Hepatocyte (in vitro differentiated cells): Measurements from ENCODE around the gene GAS2. TPM values are rescaled to one million over a fixed set of nuclear protein-coding genes. Genes with fewer than 3 reads are reported as not detected.

Experiments used
- DNase-seq: peaks from one replicate; pipeline ENCODE4 v3.0.0-alpha.2; 2016; ENCODE audit warnings: low spot score
- H2AFZ ChIP-seq: fragments of 200-600 bp; sonication (generic); 2 replicates; pipeline ENCODE4 v1.6.0; 2016; ENCODE audit warnings: antibody characterized with exemption, mild to moderate bottlenecking
- H3K27ac ChIP-seq: fragments of 200-600 bp; sonication (generic); 2 replicates; pipeline ENCODE4 v1.5.1; 2016; ENCODE audit warnings: mild to moderate bottlenecking
- H3K27me3 ChIP-seq: fragments of 200-600 bp; sonication (generic); 2 replicates; pipeline ENCODE4 v1.6.1; 2016
- H3K36me3 ChIP-seq: fragments of 200-600 bp; sonication (generic); replicated peaks from 2 replicates; pipeline ENCODE4 v1.5.1; 2016; ENCODE audit warnings: low read depth; ENCODE audit not compliant: insufficient read depth
- H3K4me1 ChIP-seq: fragments of 200-600 bp; sonication (generic); 2 replicates; pipeline ENCODE4 v1.5.1; 2016; ENCODE audit warnings: mild to moderate bottlenecking, moderate library complexity; ENCODE audit not compliant: insufficient read depth
- H3K4me2 ChIP-seq: fragments of 200-600 bp; sonication (generic); 2 replicates; pipeline ENCODE4 v1.6.0; 2016
- H3K4me3 ChIP-seq: fragments of 200-600 bp; sonication (generic); 2 replicates; pipeline ENCODE4 v1.5.1; 2016; ENCODE audit warnings: mild to moderate bottlenecking
- H3K79me2 ChIP-seq: fragments of 200-600 bp; sonication (generic); 2 replicates; pipeline ENCODE4 v1.6.0; 2017; ENCODE audit warnings: mild to moderate bottlenecking
- H3K9me2 ChIP-seq: fragments of 200-600 bp; sonication (generic); replicated peaks from 2 replicates; pipeline ENCODE4 v1.6.0; 2017; ENCODE audit warnings: mild to moderate bottlenecking; ENCODE audit not compliant: insufficient read depth
- H3K9me3 ChIP-seq: fragments of 200-600 bp; sonication (generic); 2 replicates; pipeline ENCODE4 v1.5.1; 2016; ENCODE audit warnings: low read depth, mild to moderate bottlenecking
- H4K20me1 ChIP-seq: fragments of 200-600 bp; sonication (generic); 2 replicates; pipeline ENCODE4 v1.6.0; 2016; ENCODE audit warnings: mild to moderate bottlenecking; ENCODE audit not compliant: insufficient read depth, poor library complexity, severe bottlenecking
- EZH2 ChIP-seq: fragments of 200-600 bp; sonication (generic); IDR thresholded peaks from 2 replicates; pipeline ENCODE4 v1.6.1; 2016; ENCODE audit warnings: antibody characterized with exemption, mild to moderate bottlenecking, borderline replicate concordance
- EZH2phosphoT487 ChIP-seq: fragments of 200-600 bp; sonication (generic); IDR thresholded peaks from one replicate; pipeline ENCODE4 v1.6.1; 2018; ENCODE audit warnings: antibody characterized with exemption, mild to moderate bottlenecking, low read depth, moderate library complexity; ENCODE audit not compliant: unreplicated experiment, severe bottlenecking
- WGBS: methylation state at CpG from one replicate; pipeline ENCODE4 v1.1.6; 2016; ENCODE audit warnings: low lambda C conversion rate; ENCODE audit errors: missing lambda C conversion rate; 5-methylcytosine and 5-hydroxymethylcytosine counted together
- polyA plus RNA-seq: library from polyadenylated mRNA; unstranded; fragments of >200 nt; fragmentation: Nextera tagmentation; extraction: Ambion mirVana; gene quantifications from 2 replicates; pipeline ENCODE4 v1.2.1, GENCODE V29; 2016
- total RNA-seq: library from RNA; depleted of rRNA; stranded (reverse); fragments of >200 nt; gene quantifications from 2 replicates; pipeline ENCODE4 v1.2.3, GENCODE V29; 2014
- TF ChIP-seq, protein P1 (sequence below): fragments of 200-600 bp; sonication (generic); IDR thresholded peaks from 2 replicates; pipeline ENCODE4 v1.5.1; 2016; ENCODE audit warnings: antibody characterized with exemption, mild to moderate bottlenecking; ENCODE audit not compliant: poor library complexity

The GAS2 gene
- total and polyA plus RNA-seq, 2 experiments from 2014 or later = 13.3 to 37.0 TPM

DNA sequence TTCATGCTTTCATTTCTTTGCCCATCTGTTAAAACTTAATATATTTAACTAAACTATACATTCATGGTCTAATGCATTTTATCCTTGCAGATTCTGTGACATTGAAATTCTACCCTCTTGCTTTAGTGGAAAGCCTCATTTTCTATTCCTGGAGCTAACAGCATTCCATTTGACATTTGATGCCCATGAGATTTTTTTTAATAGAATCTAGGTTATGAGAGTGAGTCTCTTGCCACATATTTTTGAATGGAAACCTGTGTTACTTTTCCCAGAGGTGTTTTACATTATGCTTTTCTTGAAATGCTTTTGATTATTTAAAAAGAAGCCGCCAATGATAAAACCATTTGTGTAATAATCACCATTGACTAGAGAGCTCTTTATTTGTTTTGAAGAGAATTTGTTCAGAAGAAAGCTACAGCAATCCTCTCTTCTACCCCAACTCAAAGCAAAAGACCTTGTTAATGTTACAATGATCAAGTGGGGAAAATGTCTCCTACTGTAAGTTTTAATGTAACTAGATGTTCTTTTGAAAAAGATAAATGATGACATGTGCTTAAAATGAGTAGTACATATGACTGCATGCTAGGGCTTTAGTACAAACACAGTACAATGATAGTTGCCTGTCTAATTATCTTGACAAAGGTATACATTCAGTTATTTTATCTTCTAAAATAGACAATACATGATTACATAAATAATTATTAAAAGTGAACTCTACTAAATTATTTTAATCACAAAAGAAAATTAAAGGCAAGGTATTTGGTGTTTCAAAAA is 67.3 kb downstream of the GAS2 start:
- no peak for DNase-seq
- no peaks in the 10 kb centered on the region for H3K9me3 ChIP-seq
- H4K20me1 ChIP-seq = no peaks in the 10 kb centered on the region
- no peak overlapping the region for H3K27ac ChIP-seq
- H3K4me2 ChIP-seq = no peak overlapping the region
- 71% methylated on average over 1 of the region's 1 CpG for WGBS
- no peaks in the 10 kb centered on the region for H3K27me3 ChIP-seq
- no peaks in the 10 kb centered on the region for H3K79me2 ChIP-seq
- H3K9me2 ChIP-seq = no peaks in the 10 kb centered on the region
- H2AFZ ChIP-seq = no peak overlapping the region
- no peaks in the 10 kb centered on the region for H3K4me1 ChIP-seq
- H3K36me3 ChIP-seq = no peaks in the 10 kb centered on the region
- no peak for TF ChIP-seq EZH2
- TF ChIP-seq, protein P1, sequence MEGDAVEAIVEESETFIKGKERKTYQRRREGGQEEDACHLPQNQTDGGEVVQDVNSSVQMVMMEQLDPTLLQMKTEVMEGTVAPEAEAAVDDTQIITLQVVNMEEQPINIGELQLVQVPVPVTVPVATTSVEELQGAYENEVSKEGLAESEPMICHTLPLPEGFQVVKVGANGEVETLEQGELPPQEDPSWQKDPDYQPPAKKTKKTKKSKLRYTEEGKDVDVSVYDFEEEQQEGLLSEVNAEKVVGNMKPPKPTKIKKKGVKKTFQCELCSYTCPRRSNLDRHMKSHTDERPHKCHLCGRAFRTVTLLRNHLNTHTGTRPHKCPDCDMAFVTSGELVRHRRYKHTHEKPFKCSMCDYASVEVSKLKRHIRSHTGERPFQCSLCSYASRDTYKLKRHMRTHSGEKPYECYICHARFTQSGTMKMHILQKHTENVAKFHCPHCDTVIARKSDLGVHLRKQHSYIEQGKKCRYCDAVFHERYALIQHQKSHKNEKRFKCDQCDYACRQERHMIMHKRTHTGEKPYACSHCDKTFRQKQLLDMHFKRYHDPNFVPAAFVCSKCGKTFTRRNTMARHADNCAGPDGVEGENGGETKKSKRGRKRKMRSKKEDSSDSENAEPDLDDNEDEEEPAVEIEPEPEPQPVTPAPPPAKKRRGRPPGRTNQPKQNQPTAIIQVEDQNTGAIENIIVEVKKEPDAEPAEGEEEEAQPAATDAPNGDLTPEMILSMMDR = no peak
- TF ChIP-seq EZH2phosphoT487 = no peak
- no peak overlapping the region for H3K4me3 ChIP-seq

GRCh38 chr11:22734628-22735345 is 68.4 kb downstream of the GAS2 start:
- H4K20me1 ChIP-seq = no peaks in the 10 kb centered on the region
- H3K27me3 ChIP-seq = no peaks in the 10 kb centered on the region
- H3K79me2 ChIP-seq = no peaks in the 10 kb centered on the region
- no peaks in the 10 kb centered on the region for H3K9me2 ChIP-seq
- no peak for TF ChIP-seq EZH2phosphoT487
- TF ChIP-seq EZH2 = no peak
- TF ChIP-seq, protein P1 = no peak
- WGBS = 86% methylated on average over 2 of the region's 2 CpGs
- no peak for DNase-seq
- H3K4me1 ChIP-seq = no peaks in the 10 kb centered on the region
- H3K4me3 ChIP-seq = no peak overlapping the region
- H3K4me2 ChIP-seq = no peak overlapping the region
- no peak overlapping the region for H3K27ac ChIP-seq
- H3K9me3 ChIP-seq = no peaks in the 10 kb centered on the region
- H3K36me3 ChIP-seq = no peaks in the 10 kb centered on the region
- H2AFZ ChIP-seq = no peak overlapping the region

GRCh38 chr11:22742157-22742613 is 75.8 kb downstream of the GAS2 start:
- Histone ChIP-seq H3K36me3 (no peaks in the 10 kb centered on the region), H3K79me2 (no peaks in the 10 kb centered on the region), H3K27ac (peak overlapping the region; percentile 62), H3K9me3 (no peaks in the 10 kb centered on the region), H3K9me2 (no peaks in the 10 kb centered on the region), H3K4me2 (no peak overlapping the region), H3K4me3 (no peak overlapping the region), H4K20me1 (no peaks in the 10 kb centered on the region), H3K4me1 (no peaks in the 10 kb centered on the region), H2AFZ (no peak overlapping the region), H3K27me3 (no peaks in the 10 kb centered on the region)
- DNase-seq = no peak
- TF ChIP-seq, protein P1 = no peak
- TF ChIP-seq EZH2 = no peak
- TF ChIP-seq EZH2phosphoT487 = no peak
- 50% methylated on average over 2 of the region's 2 CpGs for WGBS
